HL-60 (cell line): ENCODE results near the gene SBNO2.

Source experiments
- DNase-seq, 2 experiments: peaks; one replicate each; pipeline ENCODE4 v3.0.0-alpha.2; 2010 to 2020; ENCODE audit warnings: low read depth in 1 of 2, low spot score in 1 of 2
- H3K27ac ChIP-seq: fragments of 250-450 bp; sonication (Bioruptor Pico); replicated peaks from 2 replicates; pipeline ENCODE4 v1.5.1; 2020; ENCODE audit warnings: mild to moderate bottlenecking, moderate library complexity
- H3K27me3 ChIP-seq: fragments of 250-450 bp; sonication (Bioruptor Pico); 2 replicates; pipeline ENCODE4 v1.5.1; 2021; ENCODE audit warnings: mild to moderate bottlenecking, moderate library complexity; ENCODE audit not compliant: insufficient read depth, poor library complexity, severe bottlenecking
- H3K4me3 ChIP-seq: replicated peaks from 2 replicates; pipeline ENCODE4 v1.5.1; 2011; ENCODE audit warnings: mild to moderate bottlenecking, control low read depth, low read length; ENCODE audit not compliant: insufficient read depth
- CTCF ChIP-seq: IDR thresholded peaks from one replicate; pipeline ENCODE4 v1.5.1; 2011; ENCODE audit warnings: low read length, control low read depth, inconsistent platforms; ENCODE audit not compliant: insufficient read depth
- GABPA ChIP-seq: IDR thresholded peaks from 2 replicates; pipeline ENCODE4 v1.6.1; 2012; ENCODE audit warnings: low read depth
- POLR2AphosphoS5 ChIP-seq: IDR thresholded peaks from 2 replicates; pipeline ENCODE4 v1.6.1; 2012; ENCODE audit warnings: low read depth
- REST ChIP-seq: IDR thresholded peaks from 2 replicates; pipeline ENCODE4 v1.6.1; 2012; ENCODE audit warnings: low read depth; ENCODE audit not compliant: insufficient replicate concordance
- SPI1 ChIP-seq: IDR thresholded peaks from 2 replicates; pipeline ENCODE4 v1.6.1; 2012; ENCODE audit warnings: low read depth, mild to moderate bottlenecking, borderline replicate concordance

Gene SBNO2

GRCh38 chr19:1060689-1061088 is 113.4 kb downstream of the SBNO2 start:
- Histone ChIP-seq H3K27me3 (no peaks in the 10 kb centered on the region), H3K27ac (no peak overlapping the region), H3K4me3 (no peak overlapping the region)
- TF ChIP-seq SPI1 (no peak), GABPA (no peak), CTCF (no peak), POLR2AphosphoS5 (no peak), REST (no peak)
- DNase-seq = no peak

GRCh38 chr19:1058112-1058511 is 116.0 kb downstream of the SBNO2 start:
- no peak for DNase-seq
- H3K4me3 ChIP-seq = no peak overlapping the region
- no peaks in the 10 kb centered on the region for H3K27me3 ChIP-seq
- H3K27ac ChIP-seq = no peak overlapping the region
- TF ChIP-seq GABPA (no peak), SPI1 (no peak), POLR2AphosphoS5 (no peak), REST (no peak), CTCF (no peak)
